KMS-11 (cell line): Measurements from ENCODE around the gene ACOX2.

ENCODE experiments used
- H2AFZ ChIP-seq: fragments of 200-600 bp; sonication (generic); 2 replicates; pipeline ENCODE4 v1.6.1; 2016; ENCODE audit warnings: antibody characterized with exemption, mixed run types, low read depth
- H3K27ac ChIP-seq: fragments of 200-600 bp; sonication (generic); 2 replicates; pipeline ENCODE4 v1.6.1; 2016; ENCODE audit warnings: mild to moderate bottlenecking, mixed run types
- H3K27me3 ChIP-seq: fragments of 200-600 bp; sonication (generic); 2 replicates; pipeline ENCODE4 v1.6.1; 2017; ENCODE audit warnings: mild to moderate bottlenecking, low read depth, mixed run types, moderate library complexity; ENCODE audit not compliant: insufficient read depth
- H3K36me3 ChIP-seq: fragments of 200-600 bp; sonication (generic); 2 replicates; pipeline ENCODE4 v1.6.1; 2017; ENCODE audit warnings: mild to moderate bottlenecking, mixed run types; ENCODE audit not compliant: insufficient read depth
- H3K4me1 ChIP-seq: fragments of 200-600 bp; sonication (generic); 2 replicates; pipeline ENCODE4 v1.6.1; 2016; ENCODE audit warnings: mild to moderate bottlenecking, low read depth, mixed run types; ENCODE audit not compliant: poor library complexity, severe bottlenecking
- H3K4me2 ChIP-seq: fragments of 200-600 bp; sonication (generic); 2 replicates; pipeline ENCODE4 v1.7.0; 2016; ENCODE audit warnings: mild to moderate bottlenecking, mixed run types
- H3K4me3 ChIP-seq: fragments of 200-600 bp; sonication (generic); IDR thresholded peaks from 2 replicates; pipeline ENCODE4 v1.6.1; 2017; ENCODE audit warnings: low read depth, low read length, mixed read lengths; ENCODE audit not compliant: insufficient read depth
- H3K79me2 ChIP-seq: fragments of 200-600 bp; sonication (generic); 2 replicates; pipeline ENCODE4 v1.6.1; 2016; ENCODE audit warnings: low read depth, mixed run types; ENCODE audit not compliant: insufficient read depth
- H3K9ac ChIP-seq: fragments of 200-600 bp; sonication (generic); 2 replicates; pipeline ENCODE4 v1.6.1; 2016; ENCODE audit warnings: mild to moderate bottlenecking, mixed run types
- H4K20me1 ChIP-seq: fragments of 200-600 bp; sonication (generic); 2 replicates; pipeline ENCODE4 v1.6.1; 2016; ENCODE audit warnings: mild to moderate bottlenecking, mixed run types; ENCODE audit not compliant: insufficient read depth
- CTCF ChIP-seq: fragments of 200-600 bp; sonication (generic); conservative IDR thresholded peaks from 2 replicates; pipeline ENCODE4 v1.6.1; 2017; ENCODE audit warnings: low read depth, mild to moderate bottlenecking, antibody characterized with exemption, low read length, moderate library complexity, mixed read lengths

ACOX2 gene

GRCh38 chr3:58463942-58464271, 73.1 kb downstream of the ACOX2 start:
- Histone ChIP-seq H3K4me2 (peak overlapping the region; percentile 31), H3K27ac (no peak overlapping the region), H2AFZ (peak overlapping the region; percentile 68), H4K20me1 (no peaks in the 10 kb centered on the region), H3K9ac (no peak overlapping the region), H3K4me3 (no peak overlapping the region), H3K27me3 (no peaks in the 10 kb centered on the region), H3K36me3 (no peaks in the 10 kb centered on the region), H3K79me2 (no peaks in the 10 kb centered on the region), H3K4me1 (peaks cover 27% of the 10 kb centered on the region)
- peak; percentile 46 for TF ChIP-seq CTCF

GRCh38 chr3:58463181-58463941, 73.6 kb downstream of the ACOX2 start:
- Histone ChIP-seq H3K27ac (no peak overlapping the region), H2AFZ (peak overlapping the region; percentile 68), H3K79me2 (no peaks in the 10 kb centered on the region), H3K4me1 (peaks cover 27% of the 10 kb centered on the region), H3K36me3 (no peaks in the 10 kb centered on the region), H4K20me1 (no peaks in the 10 kb centered on the region), H3K27me3 (no peaks in the 10 kb centered on the region), H3K4me3 (no peak overlapping the region), H3K9ac (no peak overlapping the region), H3K4me2 (peak overlapping the region; percentile 31)
- TF ChIP-seq CTCF: peak; percentile 87

- H2AFZ ChIP-seq: peak overlapping the region; percentile 68; the same call in 1 of the 2 replicates
- no peaks in the 10 kb centered on the region for H3K79me2 ChIP-seq
- no peak for TF ChIP-seq CTCF
- H3K27ac ChIP-seq: no peak overlapping the region
- no peaks in the 10 kb centered on the region for H4K20me1 ChIP-seq
- H3K9ac ChIP-seq: no peak overlapping the region
- H3K4me2 ChIP-seq: peak overlapping the region; percentile 31
- no peaks in the 10 kb centered on the region for H3K27me3 ChIP-seq
- peaks cover 27% of the 10 kb centered on the region for H3K4me1 ChIP-seq
- H3K36me3 ChIP-seq: no peaks in the 10 kb centered on the region
- no peak overlapping the region for H3K4me3 ChIP-seq
Observed at GRCh38 chr3:58462829-58463180, 74.2 kb downstream of the ACOX2 start.

- H3K4me1 ChIP-seq: peaks cover 14% of the 10 kb centered on the region
- no peak overlapping the region for H2AFZ ChIP-seq
- no peaks in the 10 kb centered on the region for H4K20me1 ChIP-seq
- H3K4me3 ChIP-seq: no peak overlapping the region
- no peak overlapping the region for H3K9ac ChIP-seq
- H3K36me3 ChIP-seq: no peaks in the 10 kb centered on the region
- no peaks in the 10 kb centered on the region for H3K27me3 ChIP-seq
- no peak overlapping the region for H3K27ac ChIP-seq
- H3K4me2 ChIP-seq: no peak overlapping the region
- H3K79me2 ChIP-seq: no peaks in the 10 kb centered on the region
- TF ChIP-seq CTCF: no peak
Observed at GRCh38 chr3:58459160-58459559, 77.8 kb downstream of the ACOX2 start.
